ENCODE results near the gene CNN3.

The CNN3 gene

DNA sequence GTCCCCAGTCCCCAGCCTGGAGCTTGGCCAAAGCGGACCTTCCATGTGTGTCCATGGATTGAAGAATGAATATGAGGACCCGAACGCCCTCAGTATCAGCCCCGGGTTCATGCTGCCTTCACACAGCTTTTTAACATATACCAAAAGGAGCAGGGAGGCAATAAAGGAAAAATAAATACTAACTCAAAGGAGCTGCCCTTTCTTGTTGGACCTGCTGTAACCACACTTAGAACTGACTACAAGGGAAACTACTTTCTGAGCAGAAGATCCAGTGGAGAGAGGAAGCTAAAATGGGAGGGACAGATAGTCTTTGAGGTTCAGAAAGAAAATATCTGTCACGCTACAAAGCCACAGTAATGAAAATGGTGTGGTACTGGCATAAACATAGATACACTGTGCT is 48.6 kb downstream of the CNN3 start:
- H3K27ac Mint-ChIP-seq: peak overlapping the region in 2 of 3 experiments; percentile 61 to 82
- H3K36me3 Mint-ChIP-seq (ENCODE audit: low read depth): peaks cover 32% of the 10 kb centered on the region
- H3K9me3 Mint-ChIP-seq: no peaks in the 10 kb centered on the region
- H3K4me3 Mint-ChIP-seq: no peak overlapping the region
- TF ChIP-seq, protein P1, sequence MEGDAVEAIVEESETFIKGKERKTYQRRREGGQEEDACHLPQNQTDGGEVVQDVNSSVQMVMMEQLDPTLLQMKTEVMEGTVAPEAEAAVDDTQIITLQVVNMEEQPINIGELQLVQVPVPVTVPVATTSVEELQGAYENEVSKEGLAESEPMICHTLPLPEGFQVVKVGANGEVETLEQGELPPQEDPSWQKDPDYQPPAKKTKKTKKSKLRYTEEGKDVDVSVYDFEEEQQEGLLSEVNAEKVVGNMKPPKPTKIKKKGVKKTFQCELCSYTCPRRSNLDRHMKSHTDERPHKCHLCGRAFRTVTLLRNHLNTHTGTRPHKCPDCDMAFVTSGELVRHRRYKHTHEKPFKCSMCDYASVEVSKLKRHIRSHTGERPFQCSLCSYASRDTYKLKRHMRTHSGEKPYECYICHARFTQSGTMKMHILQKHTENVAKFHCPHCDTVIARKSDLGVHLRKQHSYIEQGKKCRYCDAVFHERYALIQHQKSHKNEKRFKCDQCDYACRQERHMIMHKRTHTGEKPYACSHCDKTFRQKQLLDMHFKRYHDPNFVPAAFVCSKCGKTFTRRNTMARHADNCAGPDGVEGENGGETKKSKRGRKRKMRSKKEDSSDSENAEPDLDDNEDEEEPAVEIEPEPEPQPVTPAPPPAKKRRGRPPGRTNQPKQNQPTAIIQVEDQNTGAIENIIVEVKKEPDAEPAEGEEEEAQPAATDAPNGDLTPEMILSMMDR (IDR thresholded peaks at IDR 0.05; ENCODE audit: unreplicated experiment in 3 of 3): no peak
- H3K4me1 Mint-ChIP-seq: peaks cover 60% of the 10 kb centered on the region
- H3K27me3 Mint-ChIP-seq (ENCODE audit: low read depth): no peaks in the 10 kb centered on the region

DNA sequence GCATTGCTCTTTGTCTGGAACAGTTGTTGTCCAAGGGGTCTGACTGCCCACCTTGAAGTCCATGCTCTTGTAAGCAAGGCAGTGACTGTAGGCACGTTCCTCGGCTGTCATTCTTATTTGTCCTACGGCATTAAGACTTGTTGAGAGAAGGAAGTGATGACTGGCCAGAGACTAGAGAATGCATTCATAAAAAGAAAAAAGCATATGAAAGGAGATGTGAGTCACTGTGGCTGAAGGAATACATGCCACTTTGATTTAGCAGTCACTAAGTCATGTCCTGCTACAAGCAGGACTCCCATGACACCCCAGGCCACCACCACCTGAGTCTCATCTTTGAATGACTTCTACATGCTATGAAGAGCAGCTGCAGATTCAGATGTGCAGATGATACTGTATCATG is 50.5 kb downstream of the CNN3 start:
- Mint-ChIP-seq H3K9me3 (no peaks in the 10 kb centered on the region), H3K27ac (peak overlapping the region in 2 of 3 experiments; percentile 78 to 88), H3K27me3 (ENCODE audit: low read depth) (no peaks in the 10 kb centered on the region), H3K36me3 (ENCODE audit: low read depth) (peaks cover 32% of the 10 kb centered on the region), H3K4me3 (no peak overlapping the region), H3K4me1 (peaks cover 65% of the 10 kb centered on the region)
- TF ChIP-seq, protein P1 (IDR thresholded peaks at IDR 0.05; ENCODE audit: unreplicated experiment in 3 of 3): no peak

- Mint-ChIP-seq H3K4me3 (peak overlapping the region in 1 of 3 experiments; percentile 32), H3K4me1 (peaks cover 70% of the 10 kb centered on the region), H3K9me3 (no peaks in the 10 kb centered on the region), H3K27me3 (ENCODE audit: low read depth) (no peaks in the 10 kb centered on the region), H3K27ac (peak overlapping the region; percentile 38 to 88 (median 78)), H3K36me3 (ENCODE audit: low read depth) (peaks cover 32% of the 10 kb centered on the region)
- TF ChIP-seq, protein P1 (IDR thresholded peaks at IDR 0.05; ENCODE audit: unreplicated experiment in 3 of 3): no peak
Observed at GRCh38 chr1:94875794-94876193, 51.1 kb downstream of the CNN3 start.

DNA sequence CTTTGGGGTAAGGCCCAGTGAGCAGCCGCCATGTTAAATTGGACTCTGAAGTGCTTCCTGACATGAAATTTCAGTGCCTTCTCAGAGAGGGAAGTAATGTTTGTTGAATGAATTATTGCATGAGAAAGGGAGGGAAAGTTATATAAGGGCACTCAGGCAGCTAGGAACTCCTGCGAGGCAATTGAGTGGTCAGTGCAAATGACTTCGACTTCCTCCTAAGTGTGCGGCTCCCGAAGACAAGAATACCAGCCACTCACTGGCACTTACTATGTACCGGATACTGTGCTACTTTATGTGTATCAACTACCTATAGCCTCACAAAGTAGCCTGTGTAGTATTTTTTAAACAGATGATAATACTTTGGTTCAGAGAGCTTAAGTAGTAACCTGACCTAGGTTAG is 52.5 kb downstream of the CNN3 start:
- peaks cover 34% of the 10 kb centered on the region for H3K36me3 Mint-ChIP-seq (ENCODE audit: low read depth)
- peaks cover 79% of the 10 kb centered on the region for H3K4me1 Mint-ChIP-seq
- peak overlapping the region; percentile 78 to 88 (median 86) for H3K27ac Mint-ChIP-seq
- H3K9me3 Mint-ChIP-seq: no peaks in the 10 kb centered on the region
- peak overlapping the region in 1 of 3 experiments; percentile 43 for H3K4me3 Mint-ChIP-seq
- no peaks in the 10 kb centered on the region for H3K27me3 Mint-ChIP-seq (ENCODE audit: low read depth)
- TF ChIP-seq, protein P1 (IDR thresholded peaks at IDR 0.05; ENCODE audit: unreplicated experiment in 3 of 3): no peak

- no peaks in the 10 kb centered on the region for H3K27me3 Mint-ChIP-seq (ENCODE audit: low read depth)
- peak overlapping the region; percentile 78 to 88 (median 86) for H3K27ac Mint-ChIP-seq
- H3K9me3 Mint-ChIP-seq: no peaks in the 10 kb centered on the region
- TF ChIP-seq, protein P1 (IDR thresholded peaks at IDR 0.05; ENCODE audit: unreplicated experiment in 3 of 3): no peak
- H3K4me1 Mint-ChIP-seq: peaks cover 85% of the 10 kb centered on the region
- H3K36me3 Mint-ChIP-seq (ENCODE audit: low read depth): peaks cover 35% of the 10 kb centered on the region
- peak overlapping the region in 2 of 3 experiments; percentile 6 to 64 for H3K4me3 Mint-ChIP-seq
Observed at GRCh38 chr1:94873520-94874351, 53.2 kb downstream of the CNN3 start.

Measured in nephron (organoid).